CD14-positive monocyte (primary cell): ENCODE results near the gene TMCC1. TPM values are rescaled to one million over a fixed set of nuclear protein-coding genes. Genes with fewer than 3 reads are reported as not detected.

Experiments used
- DNase-seq, 3 donors: peaks; one replicate each; pipeline ENCODE4 v3.0.0-alpha.2; 2011 to 2022
- H2AFZ ChIP-seq: 2 replicates; pipeline ENCODE4 v1.6.0; 2012; ENCODE audit warnings: mild to moderate bottlenecking, low read depth, low read length, inconsistent platforms; ENCODE audit not compliant: insufficient read depth, poor library complexity, severe bottlenecking
- H3K27ac ChIP-seq, 2 donors: 1 replicate in 1 of 2; 2 replicates in 1 of 2; pipeline ENCODE4 v1.5.1; 2012 to 2013; ENCODE audit warnings: low read length in 2 of 2, control low read depth in 1 of 2, inconsistent platforms in 1 of 2, low read depth in 1 of 2, mild to moderate bottlenecking in 1 of 2
- H3K27me3 ChIP-seq, 2 donors: one replicate each; pipeline versions ENCODE4 v1.6.0 to v1.6.1; 2011 to 2013; ENCODE audit warnings: low read length in 2 of 2; ENCODE audit not compliant: control insufficient read depth in 2 of 2, insufficient read depth in 2 of 2
- H3K36me3 ChIP-seq, 2 donors: replicated peaks in 1 of 2; 1 replicate in 1 of 2; 2 replicates in 1 of 2; pipeline versions ENCODE4 v1.5.1 to v1.6.1; 2012 to 2013; ENCODE audit warnings: low read length in 2 of 2, control low read depth in 1 of 2, inconsistent platforms in 1 of 2, mild to moderate bottlenecking in 1 of 2; ENCODE audit not compliant: insufficient read depth in 2 of 2, control insufficient read depth in 1 of 2
- H3K4me1 ChIP-seq, 2 donors: 1 replicate in 1 of 2; 2 replicates in 1 of 2; pipeline versions ENCODE4 v1.5.1 to v1.6.1; 2012 to 2013; ENCODE audit warnings: low read length in 2 of 2, control low read depth in 1 of 2, inconsistent platforms in 1 of 2, mild to moderate bottlenecking in 1 of 2, moderate library complexity in 1 of 2; ENCODE audit not compliant: insufficient read depth in 2 of 2, control insufficient read depth in 1 of 2
- H3K4me2 ChIP-seq: replicated peaks from 2 replicates; pipeline ENCODE3; 2012; ENCODE audit warnings: low read length, moderate library complexity, mild to moderate bottlenecking; ENCODE audit not compliant: poor library complexity, severe bottlenecking; ENCODE audit errors: extremely low read depth
- H3K4me3 ChIP-seq, 3 experiments: fragments of 200-600 bp in 1 of 3; sonication (generic) in 1 of 3; replicated peaks in 1 of 3; 1 replicate in 2 of 3; 2 replicates in 1 of 3; pipeline ENCODE4 v1.5.1; 2011 to 2013; ENCODE audit warnings: low read length in 3 of 3, mild to moderate bottlenecking in 3 of 3, control low read depth in 2 of 3, low read depth in 2 of 3, inconsistent platforms in 1 of 3, moderate library complexity in 1 of 3
- H3K79me2 ChIP-seq: 2 replicates; pipeline ENCODE4 v1.6.0; 2012; ENCODE audit warnings: mild to moderate bottlenecking, control low read depth, inconsistent platforms, low read length, moderate library complexity; ENCODE audit not compliant: insufficient read depth
- H3K9ac ChIP-seq: 2 replicates; pipeline ENCODE4 v1.6.0; 2017; ENCODE audit warnings: low read length, mild to moderate bottlenecking; ENCODE audit not compliant: insufficient read depth, poor library complexity, severe bottlenecking
- H3K9me3 ChIP-seq, 2 donors: replicated peaks in 1 of 2; 1 replicate in 1 of 2; 2 replicates in 1 of 2; pipeline versions ENCODE4 v1.5.1 to v1.6.1; 2012 to 2013; ENCODE audit warnings: low read length in 2 of 2, control low read depth in 1 of 2; ENCODE audit not compliant: control insufficient read depth in 1 of 2, insufficient read depth in 1 of 2
- H4K20me1 ChIP-seq: 2 replicates; pipeline ENCODE4 v1.6.0; 2012; ENCODE audit warnings: mild to moderate bottlenecking, low read length, control low read depth, moderate library complexity; ENCODE audit not compliant: insufficient read depth
- H3K27ac Mint-ChIP-seq, 7 donors: one replicate each; pipeline ENCODE4 v1.8.0; 2020; ENCODE audit warnings: mild to moderate bottlenecking in 7 of 7, mixed read lengths in 7 of 7, moderate library complexity in 6 of 7, inconsistent platforms in 2 of 7
- H3K27me3 Mint-ChIP-seq, 3 donors: one replicate each; pipeline ENCODE4 v1.8.0; 2021 to 2022; ENCODE audit warnings: low read depth in 3 of 3, mild to moderate bottlenecking in 3 of 3, mixed read lengths in 3 of 3, moderate library complexity in 3 of 3, inconsistent platforms in 1 of 3
- H3K36me3 Mint-ChIP-seq, 2 donors: one replicate each; pipeline ENCODE4 v1.8.0; 2020; ENCODE audit warnings: mixed read lengths in 2 of 2, inconsistent platforms in 1 of 2, mild to moderate bottlenecking in 1 of 2
- H3K4me1 Mint-ChIP-seq: one replicate; pipeline ENCODE4 v1.8.0; 2020; ENCODE audit warnings: mild to moderate bottlenecking, mixed read lengths
- H3K4me3 Mint-ChIP-seq, 2 donors: one replicate each; pipeline ENCODE4 v1.8.0; 2020; ENCODE audit warnings: mild to moderate bottlenecking in 2 of 2, mixed read lengths in 2 of 2, moderate library complexity in 1 of 2
- H3K9me3 Mint-ChIP-seq, 7 donors: one replicate each; pipeline ENCODE4 v1.8.0; 2020 to 2022; ENCODE audit warnings: mixed read lengths in 7 of 7, mild to moderate bottlenecking in 6 of 7, moderate library complexity in 6 of 7, inconsistent platforms in 2 of 7
- CTCF ChIP-seq: fragments of 200-600 bp; IDR thresholded peaks from one replicate; pipeline ENCODE4 v1.8.0; 2022; ENCODE audit warnings: antibody characterized with exemption, mild to moderate bottlenecking
- WGBS: methylation state at CpG from one replicate; pipeline ENCODE4 v1.1.5; 2013; ENCODE audit warnings: missing lambda C conversion rate; ENCODE audit not compliant: insufficient coverage; 5-methylcytosine and 5-hydroxymethylcytosine counted together
- intact Hi-C, 2 donors: fragments of 100-400 bp; cut with micrococcal nuclease; formaldehyde crosslinking; loops; one replicate each; pipeline versions ENCODE4 v1.15.0 to v1.15.1; 2023
- polyA plus RNA-seq, 3 donors: library from polyadenylated mRNA; depleted of rRNA in 1 of 3; unstranded in 2 of 3; stranded (reverse) in 1 of 3; fragments of 300-500 nt in 2 of 3; fragments of >200 nt in 1 of 3; fragmentation: Illumina TruSeq in 2 of 3; gene quantifications; 1 replicate in 2 of 3; 2 replicates in 1 of 3; pipeline ENCODE4 v1.2.3, GENCODE V29; 2012 to 2021

Gene TMCC1
- polyA plus RNA-seq, 3 donors: 5.0 to 10.2 (median 5.0) TPM

- DNase-seq: no peak
- Mint-ChIP-seq H3K36me3 (peaks cover 3 to 6% of the 10 kb centered on the region in 2 donors), H3K27ac (peak overlapping the region; percentile 85 to 96 (median 91)), H3K4me3 (peak overlapping the region; percentile 90 to 97), H3K27me3 (peaks cover 14 to 28% (median 14%) of the 10 kb centered on the region in 3 donors), H3K4me1 (peaks cover 56% of the 10 kb centered on the region), H3K9me3 (peaks cover 0 to 2% (median 0%) of the 10 kb centered on the region in 7 donors)
- WGBS: 63% methylated on average over 17 of the region's 18 CpGs
- Histone ChIP-seq H4K20me1 (peaks cover 31% of the 10 kb centered on the region), H3K9me3 (no peaks in the 10 kb centered on the region), H3K4me3 (peak overlapping the region; percentile 45 to 80 (median 57)), H3K4me1 (peaks cover 58 to 70% of the 10 kb centered on the region in 2 donors), H3K79me2 (peaks cover 35% of the 10 kb centered on the region), H3K27me3 (peaks cover 0 to 9% of the 10 kb centered on the region in 2 donors), H3K36me3 (peaks cover 0 to under 1% of the 10 kb centered on the region in 2 donors), H3K4me2 (peak overlapping the region; percentile 86), H3K9ac (peak overlapping the region; percentile 67), H2AFZ (peak overlapping the region; percentile 88), H3K27ac (peak overlapping the region; percentile 76 to 83)
- TF ChIP-seq CTCF: no peak
- intact Hi-C loops: loop anchor here in 1 of 2 donors (5.0 kb wide), 1 partner anchor 80 kb away; the partner anchor contains the start of gene RHO
These were observed 286.0 kb downstream of the TMCC1 start for GRCh38 chr3:129607391-129608068.

- Histone ChIP-seq H3K36me3 (peaks cover 0 to 8% of the 10 kb centered on the region in 2 donors), H3K4me1 (peaks cover 61 to 70% of the 10 kb centered on the region in 2 donors), H3K9me3 (no peaks in the 10 kb centered on the region), H3K27me3 (peaks cover 0 to 9% of the 10 kb centered on the region in 2 donors), H4K20me1 (peaks cover 38% of the 10 kb centered on the region), H3K4me2 (peak within 1 kb of the TSS; percentile 93), H3K4me3 (peak within 1 kb of the TSS; percentile 57 to 86 (median 58)), H3K79me2 (peaks cover 42% of the 10 kb centered on the region), H3K9ac (peak within 1 kb of the TSS; percentile 67), H3K27ac (peak within 1 kb of the TSS; percentile 76 to 83), H2AFZ (peak within 1 kb of the TSS; percentile 88)
- no peak for TF ChIP-seq CTCF
- Mint-ChIP-seq H3K9me3 (peaks cover 0 to 2% (median 0%) of the 10 kb centered on the region in 7 donors), H3K36me3 (peaks cover 8 to 14% of the 10 kb centered on the region in 2 donors), H3K27me3 (peaks cover 14 to 28% (median 14%) of the 10 kb centered on the region in 3 donors), H3K27ac (peak within 1 kb of the TSS; percentile 85 to 96 (median 91)), H3K4me3 (peak within 1 kb of the TSS; percentile 97 to 99), H3K4me1 (peaks cover 58% of the 10 kb centered on the region)
- intact Hi-C loops: loop anchor here in 1 of 2 donors (5.0 kb wide), 1 partner anchor 80 kb away; the partner anchor contains the start of gene RHO
- DNase-seq: peak; percentile 43 to 64 (median 45)
- WGBS: under 1% methylated on average over 74 of the region's 96 CpGs
These were observed 286.7 kb downstream of the TMCC1 start, which contains the start of gene PLXND1 for GRCh38 chr3:129606636-129607390. Gene PLXND1, minus strand, starts transcription at chr3:129606676. Its CDS starts 37 bp downstream, at chr3:129606639.
